Erythroblast (primary cell): ENCODE results near the gene EHBP1.

Experiments
- GATA1 ChIP-seq: IDR thresholded peaks from 2 replicates; pipeline ENCODE4 v1.6.1; 2011; ENCODE audit warnings: low read depth, mild to moderate bottlenecking, control low read depth, low read length, moderate library complexity
- POLR2A ChIP-seq: IDR thresholded peaks from 2 replicates; pipeline ENCODE4 v1.6.1; 2011; ENCODE audit warnings: mild to moderate bottlenecking, low read length

GRCh38 chr2:62944362-62944761 lies 238.8 kb downstream of the EHBP1 start:
- TF ChIP-seq POLR2A (no peak), GATA1 (no peak)
